G401 (cell line): Measurements from ENCODE around the gene LAMB3. TPM values are rescaled to one million over a fixed set of nuclear protein-coding genes. Genes with fewer than 3 reads are reported as not detected.

Experiments
- DNase-seq: peaks from one replicate; pipeline ENCODE4 v3.0.0-alpha.2; 2015; ENCODE audit warnings: low spot score
- in situ Hi-C: cut with HindIII; loops from 2 replicates; pipeline ENCODE4 v1.10.0; 2016; ENCODE audit warnings: low sequenced_read_pairs, mixed read lengths
- total RNA-seq: library from RNA; depleted of rRNA; stranded (reverse); fragments of >200 nt; shearing (Covaris generic); gene quantifications from 2 replicates; pipeline ENCODE4 v1.2.3, GENCODE V29; 2014

The LAMB3 gene
- total RNA-seq, 1 experiment from 2014 or later = not detected

DNA sequence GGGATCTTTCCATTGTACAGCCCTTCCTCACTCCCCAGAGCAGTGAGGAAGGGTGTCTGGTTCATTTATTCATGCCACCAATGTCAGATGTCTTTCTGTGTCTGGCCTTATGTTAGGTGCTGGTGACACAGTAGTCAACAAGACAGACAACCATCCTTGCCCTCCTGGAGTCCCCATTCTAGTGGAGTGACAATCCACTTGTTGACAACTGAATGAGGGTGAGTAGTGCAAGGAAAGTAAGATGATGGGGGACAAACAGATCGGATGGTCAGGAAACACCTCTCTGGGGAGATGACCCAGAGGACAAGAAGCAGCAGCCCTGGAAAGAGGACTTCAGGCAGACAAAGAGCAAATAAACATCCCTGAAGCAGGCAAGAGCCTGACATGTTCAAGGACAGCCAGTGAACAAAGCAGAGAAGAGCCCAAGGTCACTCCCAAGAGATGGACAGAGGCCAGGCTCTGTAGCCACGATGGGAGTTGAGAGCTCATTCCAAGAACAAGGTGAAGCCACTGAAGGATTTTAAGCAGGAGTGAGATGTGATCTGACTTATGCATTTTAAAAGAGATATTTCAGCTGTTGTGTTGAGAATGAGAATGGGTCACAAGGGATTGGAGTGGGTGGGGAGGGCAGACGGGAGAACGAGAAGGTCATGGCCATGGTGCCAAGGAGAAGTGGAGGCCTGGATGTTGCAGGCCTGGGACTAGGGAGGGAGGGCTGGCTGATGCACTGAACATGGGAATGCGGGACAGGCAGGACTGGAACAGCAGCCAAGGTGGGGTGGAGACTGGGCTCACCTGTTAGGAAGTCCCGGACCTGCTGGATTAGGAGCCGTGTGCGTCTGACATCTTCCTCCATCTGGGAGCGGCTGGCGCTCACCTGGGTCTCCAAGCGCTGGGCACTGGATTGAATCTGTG, 30.2 kb downstream of the LAMB3 start:
- DNase-seq = no peak
- in situ Hi-C loops = no loop called here

DNA sequence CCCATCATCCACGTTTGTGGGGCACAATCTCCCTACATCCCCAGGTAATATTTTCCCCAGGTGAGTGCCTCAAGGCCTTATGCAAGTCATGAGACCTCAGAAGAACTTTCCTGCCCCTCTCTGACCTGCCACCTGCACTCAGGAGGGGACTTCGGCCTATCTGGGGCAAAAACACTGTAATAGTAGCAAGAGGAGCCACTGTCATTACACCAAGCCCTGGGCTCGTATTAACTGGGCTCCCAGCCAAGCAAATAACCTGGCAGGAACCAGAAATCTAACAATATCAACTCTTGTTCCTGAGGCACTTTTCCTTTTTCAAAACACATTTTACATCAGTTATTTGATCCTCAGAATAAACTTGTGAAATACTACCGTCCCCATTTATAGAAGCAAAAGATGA, 30.9 kb downstream of the LAMB3 start:
- in situ Hi-C loops = no loop called here
- DNase-seq = no peak

DNA sequence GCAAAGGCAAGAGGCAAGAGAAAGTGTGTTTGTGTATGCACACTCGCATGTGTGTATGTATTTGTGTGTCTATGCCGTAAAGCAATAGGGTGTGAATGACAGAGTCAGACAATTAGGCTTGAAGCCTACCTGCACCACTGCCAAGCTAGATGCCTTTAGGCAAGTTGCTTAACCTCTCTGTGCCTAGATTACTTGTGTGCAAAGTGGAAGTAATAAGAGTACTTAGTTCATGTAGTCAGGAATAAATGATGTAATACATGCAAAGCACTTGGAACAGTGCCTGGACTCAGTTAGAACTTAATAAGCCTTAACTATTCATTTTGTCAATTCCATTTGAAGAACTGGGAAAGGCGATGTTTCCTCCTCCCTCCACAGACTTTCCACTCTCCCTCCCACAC, 31.7 kb downstream of the LAMB3 start:
- DNase-seq = no peak
- in situ Hi-C loops = no loop called here

DNA sequence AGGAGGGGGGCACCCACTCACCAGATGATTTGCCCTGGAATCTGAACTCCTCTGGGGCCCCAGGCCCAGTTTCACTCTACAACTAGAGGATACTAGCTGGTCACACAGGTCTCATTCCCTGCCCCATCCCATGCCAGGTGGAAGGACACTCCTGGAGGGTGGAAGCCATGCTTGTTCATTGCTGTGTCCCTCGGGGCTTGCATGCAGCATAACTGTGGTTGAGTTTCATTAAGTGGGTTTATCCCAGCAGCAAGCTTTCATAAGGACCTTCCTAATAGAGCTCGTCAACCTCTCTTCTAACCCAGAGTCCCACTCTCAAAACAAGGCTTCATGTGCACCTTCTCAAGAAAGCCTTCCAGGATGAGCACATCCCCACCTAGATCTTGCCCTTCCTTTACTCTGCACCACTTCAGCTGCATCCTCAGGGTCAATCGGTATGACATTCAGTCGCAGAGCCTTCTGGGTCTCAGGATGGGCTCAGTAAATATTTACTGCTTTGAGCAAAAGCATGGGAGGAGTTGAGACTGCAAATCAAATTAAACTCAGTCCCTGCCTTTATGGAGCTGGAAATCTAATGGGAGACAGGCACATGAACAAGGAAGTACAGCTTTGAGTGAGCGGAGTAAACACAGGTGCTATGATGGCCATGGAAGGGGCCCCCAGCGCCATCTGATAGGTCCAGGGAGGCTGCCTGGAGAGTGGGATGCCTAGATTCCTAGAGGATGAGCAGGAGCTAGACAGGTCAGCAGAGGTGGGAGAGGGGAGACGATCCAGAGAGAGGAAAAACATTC, 32.3 kb downstream of the LAMB3 start:
- in situ Hi-C loops = loop anchor here (5.0 kb wide), 1 partner anchor 38 kb away; the partner anchor contains the start of gene CAMK1G
- no peak for DNase-seq

DNA sequence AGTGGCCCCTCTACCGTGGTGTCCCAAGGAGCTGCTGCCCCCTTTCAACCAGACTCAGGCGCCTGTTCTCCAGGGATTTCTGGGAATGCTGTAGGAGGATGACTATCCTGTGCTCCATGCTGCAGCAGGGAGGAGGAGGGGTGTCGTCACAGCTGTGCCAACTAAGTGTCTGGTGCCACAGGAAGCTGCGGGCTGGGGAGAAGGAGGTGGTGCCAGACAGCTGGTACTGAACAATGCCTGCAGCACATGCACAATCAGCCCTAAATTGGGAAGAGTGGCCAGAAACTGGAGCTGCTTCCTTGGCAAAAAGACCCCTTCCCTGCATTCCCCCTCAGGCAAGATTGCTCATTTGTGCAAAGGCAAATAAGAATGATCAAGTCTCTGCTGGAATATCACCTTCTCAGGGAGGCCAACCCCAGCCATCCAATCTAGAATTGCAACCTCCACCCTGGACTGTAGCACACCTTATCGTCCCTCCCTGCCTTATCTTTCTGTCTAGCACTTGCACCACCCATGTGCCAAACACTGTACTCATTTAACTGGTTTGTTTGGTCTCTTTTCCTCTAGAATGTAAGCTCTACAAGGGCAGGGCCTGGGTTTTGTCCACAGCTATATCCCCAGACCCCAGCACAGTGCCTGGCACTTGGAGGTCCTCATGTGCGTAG, 33.3 kb downstream of the LAMB3 start:
- DNase-seq = no peak
- in situ Hi-C loops = loop anchor here (5.0 kb wide), 1 partner anchor 37 kb away; the partner anchor contains the start of gene CAMK1G

DNA sequence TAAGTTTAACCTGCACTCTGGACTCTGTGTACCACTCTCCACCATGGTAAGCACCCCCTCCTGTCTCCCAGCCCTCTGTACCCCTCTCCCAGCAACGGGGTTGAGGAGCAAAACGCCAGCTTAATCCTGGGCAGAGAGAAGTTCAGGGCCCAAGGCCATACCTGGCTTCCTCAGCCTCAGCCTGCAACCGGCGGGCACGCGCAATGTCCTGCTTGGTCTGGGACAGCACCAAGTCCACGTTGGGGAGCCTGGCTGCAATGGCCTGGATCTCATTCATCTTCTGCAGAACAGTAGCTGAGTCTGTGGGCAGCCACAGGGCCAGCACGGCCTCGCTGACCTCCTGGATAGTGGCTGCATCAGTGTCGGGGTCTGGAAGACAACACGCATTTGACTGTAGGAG, 33.9 kb downstream of the LAMB3 start:
- DNase-seq = no peak
- in situ Hi-C loops = loop anchor here (5.0 kb wide), 1 partner anchor 36 kb away; the partner anchor contains the start of gene CAMK1G

DNA sequence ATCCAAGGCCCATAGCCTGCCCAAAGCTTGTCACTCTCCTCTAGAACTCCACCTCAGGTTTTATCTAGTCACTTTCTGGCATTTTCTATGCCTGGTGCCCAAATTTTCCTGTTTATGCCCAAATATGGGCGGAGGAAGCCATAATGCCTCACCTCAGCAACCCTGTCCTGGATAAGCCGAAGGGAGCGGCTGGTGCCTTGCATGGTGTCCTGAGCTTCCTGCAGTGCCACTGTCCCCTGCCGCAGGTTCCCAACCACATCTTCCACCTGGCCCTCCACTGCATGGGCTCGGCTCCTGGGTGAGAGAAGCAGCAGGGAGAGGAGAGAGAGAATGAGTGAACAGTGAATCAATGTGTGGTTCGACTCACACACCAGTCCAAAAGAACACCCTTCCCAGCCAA, 34.5 kb downstream of the LAMB3 start:
- DNase-seq = no peak
- in situ Hi-C loops = loop anchor here (5.0 kb wide), 1 partner anchor 35 kb away; the partner anchor contains the start of gene CAMK1G

DNA sequence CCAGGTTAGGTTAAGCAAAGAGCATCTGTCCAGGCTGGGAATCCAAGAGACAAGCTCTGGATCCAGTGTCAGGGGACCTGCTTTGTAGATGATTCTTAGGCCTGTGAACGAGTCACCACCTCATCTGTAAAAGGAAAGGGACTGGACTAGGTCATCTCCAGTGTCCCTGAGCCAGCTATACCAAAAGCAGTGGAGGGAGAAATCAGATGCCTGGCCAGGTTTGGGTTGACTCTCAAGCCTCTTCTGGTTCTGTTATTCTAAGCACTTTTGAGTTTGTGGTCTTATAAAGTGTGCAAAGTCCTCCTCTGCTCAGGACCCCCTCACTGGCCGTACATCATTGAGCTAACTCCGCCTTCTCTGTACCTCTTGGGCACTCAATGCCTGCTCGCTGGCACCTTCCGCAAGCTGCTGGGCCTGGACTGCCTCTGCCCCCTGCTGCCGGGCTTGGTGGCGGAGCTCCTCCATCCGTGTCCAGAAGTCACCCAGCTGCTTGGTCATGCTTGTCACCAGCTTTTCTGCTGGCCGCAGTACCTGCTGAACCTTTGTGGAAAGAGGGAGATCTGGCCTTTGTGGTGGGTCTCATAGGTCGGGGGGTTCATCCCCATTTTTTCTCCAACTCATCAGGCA, 35.1 kb downstream of the LAMB3 start:
- in situ Hi-C loops = loop anchor here (5.0 kb wide), 1 partner anchor 35 kb away; the partner anchor contains the start of gene CAMK1G
- DNase-seq = no peak

DNA sequence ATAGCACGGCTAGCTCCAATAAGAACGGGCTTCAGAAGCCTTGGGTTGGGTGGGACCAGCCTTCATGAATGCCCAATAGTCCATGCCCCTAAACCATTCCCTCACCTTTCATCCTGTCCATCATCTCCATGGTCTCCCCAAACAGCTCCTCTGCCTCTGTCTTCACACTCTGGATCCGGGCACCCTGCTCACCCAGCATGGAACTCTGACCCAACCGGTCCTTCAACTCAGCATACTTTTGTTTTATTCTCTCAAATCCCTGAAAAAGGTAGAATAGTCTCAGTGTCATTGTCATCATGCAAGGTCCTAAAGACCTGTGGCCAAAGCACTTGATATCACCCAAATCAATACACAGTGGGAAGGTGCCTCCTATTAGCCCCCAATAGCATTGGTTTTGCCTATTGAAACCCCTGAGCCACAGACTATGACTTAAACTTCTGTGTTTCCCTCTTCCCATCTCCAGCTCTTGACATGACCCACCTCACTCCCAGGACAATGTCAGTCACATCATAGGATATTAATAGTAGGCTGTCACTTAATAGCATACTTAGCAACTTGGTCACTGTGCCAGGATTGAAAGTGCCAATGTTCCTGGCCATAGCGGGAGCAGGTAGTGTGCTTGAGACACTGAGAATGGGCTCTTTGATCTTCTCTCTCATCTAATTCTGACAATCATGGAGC, 35.7 kb downstream of the LAMB3 start:
- in situ Hi-C loops = loop anchor here (5.0 kb wide), 1 partner anchor 34 kb away; the partner anchor contains the start of gene CAMK1G
- no peak for DNase-seq

DNA sequence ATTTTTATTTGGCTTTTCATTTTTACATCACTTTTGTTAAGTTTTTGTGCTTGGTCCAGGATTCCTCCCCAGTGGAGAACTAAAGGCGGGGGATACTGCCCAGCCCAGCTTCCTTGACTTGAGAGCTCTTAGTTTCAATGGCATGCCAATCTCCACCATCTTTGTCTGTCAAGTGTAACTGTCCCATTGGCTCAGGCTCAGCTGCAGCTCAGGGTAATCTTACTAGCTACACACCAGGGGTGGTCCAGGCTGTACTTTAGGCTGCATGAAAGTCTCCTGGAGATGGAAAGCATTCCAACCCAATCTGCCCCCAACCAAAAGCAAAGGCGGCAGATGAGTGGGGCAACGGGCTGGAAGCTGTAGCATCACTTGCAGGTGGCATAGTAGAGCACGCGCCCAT, 37.3 kb downstream of the LAMB3 start:
- DNase-seq = no peak
- in situ Hi-C loops = loop anchor here (5.0 kb wide), 1 partner anchor 33 kb away; the partner anchor contains the start of gene CAMK1G

DNA sequence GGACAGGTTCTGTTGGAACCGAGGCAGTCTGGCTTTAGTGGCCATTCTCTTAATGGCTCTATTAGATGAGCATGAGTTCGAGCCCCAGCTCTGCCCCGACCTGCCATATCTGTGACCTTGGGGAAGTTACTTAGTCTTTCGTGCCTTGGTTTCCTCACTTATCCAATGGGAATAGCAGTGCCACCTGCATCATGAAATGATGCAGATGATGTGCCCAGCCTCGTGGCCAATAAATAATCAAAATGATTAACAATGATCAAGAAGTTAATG, 38.1 kb downstream of the LAMB3 start:
- in situ Hi-C loops = no loop called here
- DNase-seq = no peak

DNA sequence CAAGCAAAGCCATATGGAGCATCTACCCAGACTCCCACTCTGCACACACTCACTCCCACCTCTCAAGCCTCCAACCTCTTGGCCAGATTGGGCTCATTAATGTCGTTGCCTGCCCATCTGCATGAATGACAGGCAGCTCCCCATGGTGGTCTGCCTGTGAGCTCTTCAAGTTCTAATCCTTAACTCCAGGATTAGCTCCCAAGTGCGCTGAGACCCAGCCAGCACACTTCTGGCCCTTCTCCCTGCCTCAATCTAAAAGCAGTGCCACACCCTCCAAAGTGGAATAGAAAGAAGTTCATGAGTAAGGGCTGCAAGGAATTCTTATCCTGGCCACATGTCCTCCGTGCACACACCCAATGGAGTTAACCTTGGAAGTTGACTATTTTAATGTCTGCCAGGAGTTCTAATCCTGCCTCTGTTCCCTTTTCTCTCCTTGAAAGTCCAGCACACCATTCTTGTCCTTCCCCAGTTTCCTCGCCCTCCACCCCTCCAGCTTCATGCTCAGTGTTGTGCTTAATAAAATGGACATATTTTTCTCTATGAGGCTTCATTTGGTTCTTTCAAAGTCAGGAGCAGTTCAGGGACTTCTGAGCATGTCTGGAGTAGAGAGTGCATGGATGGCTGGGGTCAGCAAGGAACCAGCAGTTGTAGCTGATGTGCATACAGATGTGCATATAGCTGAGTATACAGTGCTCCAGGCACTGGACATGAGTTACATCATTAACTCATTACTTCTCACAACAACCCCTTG, 38.6 kb downstream of the LAMB3 start:
- in situ Hi-C loops = no loop called here
- no peak for DNase-seq

DNA sequence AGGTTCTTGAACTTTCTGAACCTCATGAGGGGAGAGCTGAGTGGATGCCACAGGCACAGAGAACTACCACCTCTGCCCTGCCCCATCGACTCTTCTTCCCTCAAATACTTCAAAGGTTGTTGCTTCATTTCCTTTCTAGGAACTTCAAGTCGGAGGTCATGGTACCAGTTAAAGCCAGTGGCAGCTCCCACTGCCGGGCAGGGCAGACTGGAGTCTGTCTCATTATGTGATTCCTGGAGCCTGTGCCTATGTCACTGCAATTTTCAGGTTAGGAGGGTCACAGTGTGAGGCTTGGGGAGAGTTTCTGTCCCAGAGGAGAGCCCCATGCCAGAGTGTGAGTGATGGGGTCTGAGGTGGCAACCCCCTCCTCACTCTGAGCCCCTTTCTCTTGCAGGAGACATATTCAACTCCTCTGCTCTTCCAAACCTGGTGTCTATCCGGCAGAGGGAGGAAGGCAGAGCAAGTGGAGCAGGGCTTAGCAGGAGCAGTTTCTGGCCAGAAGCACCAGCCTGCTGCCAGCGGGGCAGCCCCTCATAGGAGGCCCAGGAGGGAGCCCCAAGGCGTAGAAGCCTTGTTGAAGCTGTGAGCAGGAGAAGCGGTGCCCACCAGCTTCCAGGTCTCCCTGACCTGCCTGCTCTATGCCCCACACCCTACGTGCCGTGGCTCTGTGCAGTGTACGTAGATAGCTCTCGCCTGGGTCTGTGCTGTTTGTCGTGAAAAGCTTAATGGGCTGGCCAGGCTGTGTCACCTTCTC, 39.4 kb downstream of the LAMB3 start:
- in situ Hi-C loops = no loop called here
- DNase-seq = no peak

DNA sequence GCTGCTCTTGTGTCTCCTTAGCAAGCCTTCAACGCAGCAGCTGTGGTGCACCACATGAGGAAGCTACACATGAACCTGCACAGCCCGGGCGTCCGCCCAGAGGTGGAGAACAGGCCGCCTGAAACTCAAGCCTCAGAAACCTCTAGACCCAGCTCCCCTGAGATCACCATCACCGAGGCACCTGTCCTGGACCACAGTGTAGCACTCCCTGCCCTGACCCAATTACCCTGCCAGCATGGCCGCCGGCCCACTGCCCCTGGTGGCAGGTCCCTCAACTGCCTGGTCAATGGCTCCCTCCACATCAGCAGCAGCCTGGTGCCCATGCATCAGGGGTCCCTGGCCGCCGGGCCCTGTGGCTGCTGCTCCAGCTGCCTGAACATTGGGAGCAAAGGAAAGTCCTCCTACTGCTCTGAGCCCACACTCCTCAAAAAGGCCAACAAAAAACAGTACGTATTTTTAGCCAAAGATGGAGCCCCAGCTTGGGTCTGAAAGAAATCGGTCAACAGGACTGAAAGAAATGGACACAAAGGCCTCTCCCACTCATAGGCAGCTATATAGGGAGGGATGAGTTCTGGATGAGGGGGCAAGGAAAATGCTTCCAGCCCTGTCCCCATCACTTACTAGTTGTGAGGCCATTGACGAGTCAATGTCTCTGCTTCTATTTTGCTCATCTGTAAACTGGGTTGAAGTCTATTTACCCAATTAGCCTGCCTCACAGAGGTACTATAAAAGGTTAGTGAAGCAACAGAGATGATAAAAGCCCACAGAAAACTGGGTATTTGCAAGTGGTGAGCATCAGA, 40.3 kb downstream of the LAMB3 start:
- DNase-seq = no peak

DNA sequence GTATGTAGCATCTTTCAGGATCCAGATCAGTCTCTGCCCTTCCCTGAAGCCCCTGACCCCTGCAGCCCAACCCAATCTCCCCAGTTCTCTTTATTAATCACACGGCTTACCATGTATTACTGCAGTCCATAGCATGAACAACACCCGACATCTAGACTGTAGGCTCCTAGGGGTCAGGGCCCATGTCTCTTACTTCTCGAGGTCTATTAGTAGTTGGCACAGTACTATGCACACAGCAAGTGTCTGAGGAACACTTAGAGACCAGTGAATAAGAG, 41.7 kb downstream of the LAMB3 start:
- DNase-seq = no peak
- in situ Hi-C loops = no loop called here

More for the DNA sequence above, 40.3 kb downstream of the LAMB3 start:
- in situ Hi-C loops = no loop called here

DNA sequence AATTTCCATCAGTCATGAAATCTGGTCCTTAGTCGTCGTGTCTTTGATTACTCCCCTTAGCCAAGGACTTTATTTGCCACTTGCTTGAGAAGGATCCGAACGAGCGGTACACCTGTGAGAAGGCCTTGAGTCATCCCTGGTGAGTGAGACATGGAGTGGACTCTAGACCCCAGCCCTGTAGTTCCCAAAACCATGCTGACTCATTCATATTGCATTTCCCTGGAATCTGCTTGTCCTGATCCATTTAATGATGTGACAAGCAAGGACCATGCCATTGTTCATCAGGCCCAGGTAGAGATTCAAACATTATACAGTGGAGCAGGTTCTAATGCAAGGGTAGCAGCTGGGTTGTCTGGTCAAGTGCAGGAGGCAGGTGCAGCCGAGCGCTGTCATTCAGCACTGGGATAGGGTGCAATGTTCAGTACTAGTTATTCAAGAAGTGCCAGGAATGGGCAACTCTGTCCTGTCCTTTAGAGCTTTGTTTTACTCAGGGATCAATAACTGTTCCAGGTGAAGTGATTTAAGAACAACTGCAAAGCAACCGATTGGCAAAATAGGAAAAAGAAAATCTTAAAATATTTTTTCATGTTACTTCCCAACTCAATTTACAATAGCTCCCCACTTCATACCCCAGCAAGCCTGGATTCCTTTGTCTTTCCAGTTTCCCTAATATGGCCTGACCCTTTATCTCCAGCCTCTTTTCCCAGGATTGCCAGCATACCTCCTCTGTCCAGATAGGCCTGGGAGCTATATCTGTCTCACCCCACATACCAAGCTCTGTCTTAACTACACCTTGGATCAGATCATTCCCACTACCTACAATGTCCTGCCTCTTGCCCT, 42.2 kb downstream of the LAMB3 start:
- no peak for DNase-seq
- in situ Hi-C loops = no loop called here
